CD4-positive, CD25-positive, alpha-beta regulatory T cell (primary cell): ENCODE measurements around the gene CCDC6. TPM values are rescaled to one million over a fixed set of nuclear protein-coding genes. Genes with fewer than 3 reads are reported as not detected.
"Not testable (repeated sequence)": the region's sequence is repeated elsewhere in the genome, so short reads cannot be mapped to it uniquely, and the experiment has no call there.

Source experiments
- ATAC-seq, 2 donors: fragments of 150-1000 bp; cut with Tn5 transposase; one replicate each; pipeline ENCODE4 v1.10.0; 2021; ENCODE audit warnings: low read depth in 2 of 2, moderate number of reproducible peaks in 2 of 2, moderate library complexity in 1 of 2
- DNase-seq, 3 donors: peaks; one replicate each; pipeline versions ENCODE4 v3.0.0 to v3.0.0-alpha.2; 2012 to 2022; ENCODE audit warnings: mixed read lengths in 1 of 3
- H3K27ac ChIP-seq: one replicate; pipeline ENCODE4 v1.7.0; 2013; ENCODE audit warnings: mild to moderate bottlenecking, low read length; ENCODE audit not compliant: insufficient read depth, poor library complexity, severe bottlenecking
- H3K27me3 ChIP-seq: one replicate; pipeline ENCODE4 v1.7.0; 2013; ENCODE audit warnings: low read length; ENCODE audit not compliant: control insufficient read depth, insufficient read depth
- H3K36me3 ChIP-seq: one replicate; pipeline ENCODE4 v1.7.0; 2013; ENCODE audit warnings: mild to moderate bottlenecking, low read length, moderate library complexity; ENCODE audit not compliant: control insufficient read depth, insufficient read depth
- H3K4me1 ChIP-seq: 2 replicates; pipeline ENCODE4 v1.7.0; 2013; ENCODE audit warnings: mild to moderate bottlenecking, low read length; ENCODE audit not compliant: insufficient read depth, control insufficient read depth, poor library complexity, severe bottlenecking
- H3K4me3 ChIP-seq: one replicate; pipeline ENCODE4 v1.7.0; 2013; ENCODE audit warnings: low read depth, mild to moderate bottlenecking, low read length, moderate library complexity
- H3K9me3 ChIP-seq, 2 experiments: 1 replicate in 1 of 2; 2 replicates in 1 of 2; pipeline ENCODE4 v1.7.0; 2013; ENCODE audit warnings: low read length in 2 of 2, mild to moderate bottlenecking in 1 of 2, moderate library complexity in 1 of 2; ENCODE audit not compliant: control insufficient read depth in 2 of 2
- H3K27ac Mint-ChIP-seq, 3 donors: one replicate each; pipeline ENCODE4 v1.8.0; 2020 to 2022; ENCODE audit warnings: mild to moderate bottlenecking in 3 of 3, mixed read lengths in 3 of 3, moderate library complexity in 2 of 3
- H3K27me3 Mint-ChIP-seq: one replicate; pipeline ENCODE4 v1.8.0; 2022; ENCODE audit warnings: mild to moderate bottlenecking, mixed read lengths
- H3K36me3 Mint-ChIP-seq: one replicate; pipeline ENCODE4 v1.8.0; 2020; ENCODE audit warnings: mixed read lengths
- H3K4me1 Mint-ChIP-seq, 4 donors: one replicate each; pipeline ENCODE4 v1.8.0; 2020 to 2022; ENCODE audit warnings: mixed read lengths in 4 of 4, mild to moderate bottlenecking in 1 of 4
- H3K4me3 Mint-ChIP-seq, 4 donors: one replicate each; pipeline ENCODE4 v1.8.0; 2020 to 2022; ENCODE audit warnings: mild to moderate bottlenecking in 4 of 4, mixed read lengths in 4 of 4, moderate library complexity in 3 of 4
- H3K9me3 Mint-ChIP-seq, 7 donors: one replicate each; pipeline ENCODE4 v1.8.0; 2020 to 2022; ENCODE audit warnings: mixed read lengths in 7 of 7, mild to moderate bottlenecking in 3 of 7, moderate library complexity in 2 of 7
- polyA plus RNA-seq, 4 donors: library from polyadenylated mRNA; unstranded; fragments of 300-500 nt; fragmentation: Illumina TruSeq; gene quantifications; one replicate each; pipeline ENCODE4 v1.2.3, GENCODE V29; 2021
- total RNA-seq: library from RNA; stranded (reverse); gene quantifications from one replicate; pipeline ENCODE4 v1.2.3, GENCODE V29; 2022

CCDC6 gene
- total RNA-seq, result 24.8 TPM
- 1 to 10 TPM; 4.4 to 5.1 (median 4.8) TPM for polyA plus RNA-seq

DNA sequence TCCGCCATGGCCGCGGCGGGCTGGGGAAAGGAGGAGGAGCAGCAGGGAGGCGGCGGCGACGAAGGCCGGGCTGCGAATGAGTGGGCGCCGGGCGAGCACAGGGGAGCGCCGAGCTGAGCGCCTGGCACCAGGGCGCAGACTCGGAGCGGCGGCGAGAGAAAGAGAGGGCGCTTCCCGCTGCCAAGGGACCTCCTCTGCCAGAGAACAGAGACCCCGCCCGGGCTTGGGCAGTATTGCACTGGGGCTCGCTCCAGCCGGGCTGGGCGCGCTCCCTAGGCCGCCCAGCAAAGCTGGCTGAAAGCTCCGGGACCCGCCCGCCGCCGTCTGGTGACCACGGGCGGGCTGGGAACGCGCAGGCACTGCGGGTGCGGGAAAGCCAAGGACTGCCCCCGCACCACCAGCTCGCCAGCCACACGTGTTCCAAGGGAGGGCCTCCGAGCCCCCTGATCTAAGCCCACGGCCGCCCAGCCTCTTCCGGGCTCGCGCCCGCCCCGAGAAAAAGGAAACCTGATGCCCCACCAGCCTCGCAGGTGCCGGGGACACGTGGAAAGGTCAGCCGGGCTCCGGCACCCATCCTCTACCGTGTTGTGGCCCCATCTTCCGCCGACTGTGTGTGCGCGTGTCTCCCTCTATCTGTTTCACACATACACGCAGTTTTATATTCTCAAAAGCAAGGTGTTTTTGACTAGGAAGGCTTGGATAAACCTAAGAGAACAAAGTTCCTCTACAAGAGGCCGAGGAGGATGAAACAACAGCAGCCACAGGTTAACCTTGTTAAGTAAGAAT, at the start of gene CCDC6:
Gene CCDC6, minus strand, starts transcription at position 140 of the 786 bp plus-strand sequence. Its CDS starts 132 bp downstream, at position 8.
- Histone ChIP-seq H3K9me3 (no peaks in the 10 kb centered on the region), H3K4me3 (peak within 1 kb of the TSS; percentile 97), H3K36me3 (peaks cover 5% of the 10 kb centered on the region), H3K27ac (peak within 1 kb of the TSS; percentile 83), H3K4me1 (peaks cover 44% of the 10 kb centered on the region), H3K27me3 (no peaks in the 10 kb centered on the region)
- Mint-ChIP-seq H3K27ac (peak within 1 kb of the TSS; percentile 91 to 98 (median 98)), H3K27me3 (no peaks in the 10 kb centered on the region), H3K36me3 (no peaks in the 10 kb centered on the region), H3K9me3 (peaks cover 0 to 3% (median 0%) of the 10 kb centered on the region in 7 donors), H3K4me1 (peaks cover 46 to 63% (median 53%) of the 10 kb centered on the region in 4 donors), H3K4me3 (peak within 1 kb of the TSS; percentile 93 to 98 (median 96))
- peak; percentile 88 to 89 for ATAC-seq
- DNase-seq, result peak; percentile 82 to 95 (median 91)

DNA sequence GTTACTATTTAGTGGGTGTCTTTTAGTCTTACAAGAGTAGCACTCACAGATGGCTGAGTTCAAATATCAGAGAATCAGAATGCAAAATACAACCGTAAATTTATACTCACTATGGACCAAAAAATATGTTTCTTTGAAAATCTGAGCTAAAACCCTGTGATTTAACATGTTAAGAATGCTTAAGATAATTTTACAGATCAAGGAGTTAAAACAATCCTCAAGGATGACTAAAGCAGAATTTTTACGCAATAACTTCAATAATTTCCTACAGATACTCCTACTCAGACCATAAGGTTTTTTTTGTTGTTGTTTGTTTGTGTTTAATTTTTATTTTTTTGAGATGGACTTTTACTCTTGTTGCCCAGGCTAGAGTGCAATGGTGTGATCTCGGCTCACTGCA, 47.9 kb upstream of the CCDC6 start:
- Histone ChIP-seq H3K27ac (no peak overlapping the region), H3K27me3 (peaks cover 3% of the 10 kb centered on the region), H3K36me3 (no peaks in the 10 kb centered on the region), H3K4me1 (no peaks in the 10 kb centered on the region), H3K4me3 (no peak overlapping the region), H3K9me3 (no peaks in the 10 kb centered on the region)
- DNase-seq (no peak), ATAC-seq (no peak)
- peaks cover 0 to 3% (median 0%) of the 10 kb centered on the region in 7 donors for H3K9me3 Mint-ChIP-seq
- H3K4me3 Mint-ChIP-seq, result no peak overlapping the region
- H3K27ac Mint-ChIP-seq, result no peak overlapping the region
- peaks cover 0 to 3% (median 0%) of the 10 kb centered on the region in 4 donors for H3K4me1 Mint-ChIP-seq
- peaks cover 7% of the 10 kb centered on the region for H3K27me3 Mint-ChIP-seq
- no peaks in the 10 kb centered on the region for H3K36me3 Mint-ChIP-seq

DNA sequence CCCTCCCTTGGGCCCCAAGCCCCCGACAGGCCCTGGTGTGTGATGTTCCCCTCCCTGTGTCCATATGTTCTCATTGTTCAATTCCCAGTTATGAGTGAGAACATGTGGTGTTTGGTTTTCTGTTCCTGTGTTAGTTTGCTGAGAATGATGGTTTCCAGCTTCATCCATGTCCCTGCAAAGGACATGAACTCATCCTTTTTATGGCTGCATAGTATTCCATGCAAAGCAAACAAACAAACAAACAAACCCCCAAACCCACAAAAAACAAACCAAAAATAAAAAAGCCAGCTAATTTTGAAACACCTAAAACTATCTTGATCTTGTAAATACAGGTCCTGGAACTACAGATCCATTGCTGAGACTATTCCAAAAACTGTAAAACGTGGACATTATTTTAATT, 47.4 kb upstream of the CCDC6 start:
- not testable (repeated sequence) for H3K27ac ChIP-seq, H3K27me3 ChIP-seq, H3K4me1 ChIP-seq, ATAC-seq, H3K4me1 Mint-ChIP-seq, H3K4me3 Mint-ChIP-seq, H3K9me3 ChIP-seq, H3K27ac Mint-ChIP-seq, H3K36me3 Mint-ChIP-seq, DNase-seq, H3K4me3 ChIP-seq, H3K36me3 ChIP-seq, H3K9me3 Mint-ChIP-seq
- H3K27me3 Mint-ChIP-seq, result peaks cover 13% of the 10 kb centered on the region

DNA sequence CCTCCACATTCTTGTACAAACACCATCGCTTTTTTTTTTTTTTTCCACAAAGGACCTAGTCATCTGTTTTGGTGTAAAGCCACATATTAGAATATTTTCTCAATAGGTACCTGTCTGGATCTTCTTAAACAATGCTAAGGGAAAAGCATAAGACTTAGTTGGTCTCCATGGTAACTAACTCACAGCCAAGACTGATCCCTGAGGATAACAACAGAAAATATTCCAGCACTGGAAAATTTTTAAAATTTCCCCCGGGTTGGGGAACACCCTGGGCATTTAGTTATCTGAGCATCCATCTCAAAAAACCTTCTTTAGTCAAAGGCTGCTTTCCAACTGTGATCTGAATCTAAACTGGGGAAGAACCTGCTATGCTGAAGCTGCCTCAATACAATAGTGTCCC, 43.7 kb upstream of the CCDC6 start:
- H3K27ac Mint-ChIP-seq, result no peak overlapping the region
- no peak for DNase-seq
- H3K36me3 Mint-ChIP-seq, result no peaks in the 10 kb centered on the region
- Histone ChIP-seq H3K9me3 (no peaks in the 10 kb centered on the region), H3K4me3 (no peak overlapping the region), H3K27ac (no peak overlapping the region), H3K27me3 (peaks cover 3% of the 10 kb centered on the region), H3K4me1 (no peaks in the 10 kb centered on the region), H3K36me3 (no peaks in the 10 kb centered on the region)
- H3K4me3 Mint-ChIP-seq, result no peak overlapping the region
- no peak for ATAC-seq
- H3K4me1 Mint-ChIP-seq, result peaks cover 0 to 6% (median 0%) of the 10 kb centered on the region in 4 donors
- H3K9me3 Mint-ChIP-seq, result peaks cover 0 to 5% (median 0%) of the 10 kb centered on the region in 7 donors
- H3K27me3 Mint-ChIP-seq, result peaks cover 18% of the 10 kb centered on the region

DNA sequence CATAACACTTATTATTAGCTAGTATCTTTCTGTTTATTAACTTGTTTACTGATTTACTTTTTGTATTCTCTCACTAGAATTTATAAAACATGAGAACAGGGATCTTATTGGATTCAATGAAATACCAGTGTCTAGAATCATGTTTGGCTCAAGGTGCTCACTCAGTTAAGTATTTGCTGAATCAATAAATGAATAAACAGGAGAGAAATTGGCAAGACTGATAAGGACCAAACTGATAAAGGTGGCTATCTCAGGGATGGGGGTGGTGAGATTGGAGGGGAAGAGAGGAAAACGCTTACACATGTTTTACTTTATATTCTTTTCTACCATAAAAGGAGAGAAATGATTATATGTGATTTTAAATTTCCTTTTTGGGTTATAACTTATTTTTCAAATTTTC, 43.3 kb upstream of the CCDC6 start:
- peaks cover 0 to 6% (median 0%) of the 10 kb centered on the region in 4 donors for H3K4me1 Mint-ChIP-seq
- Histone ChIP-seq H3K27ac (no peak overlapping the region), H3K9me3 (no peaks in the 10 kb centered on the region), H3K4me1 (no peaks in the 10 kb centered on the region), H3K36me3 (no peaks in the 10 kb centered on the region), H3K4me3 (no peak overlapping the region), H3K27me3 (peaks cover 3% of the 10 kb centered on the region)
- no peak overlapping the region for H3K4me3 Mint-ChIP-seq
- ATAC-seq, result no peak
- no peaks in the 10 kb centered on the region for H3K36me3 Mint-ChIP-seq
- no peak overlapping the region for H3K27ac Mint-ChIP-seq
- DNase-seq, result no peak
- peaks cover 16% of the 10 kb centered on the region for H3K27me3 Mint-ChIP-seq
- peaks cover 0 to 5% (median 0%) of the 10 kb centered on the region in 7 donors for H3K9me3 Mint-ChIP-seq

DNA sequence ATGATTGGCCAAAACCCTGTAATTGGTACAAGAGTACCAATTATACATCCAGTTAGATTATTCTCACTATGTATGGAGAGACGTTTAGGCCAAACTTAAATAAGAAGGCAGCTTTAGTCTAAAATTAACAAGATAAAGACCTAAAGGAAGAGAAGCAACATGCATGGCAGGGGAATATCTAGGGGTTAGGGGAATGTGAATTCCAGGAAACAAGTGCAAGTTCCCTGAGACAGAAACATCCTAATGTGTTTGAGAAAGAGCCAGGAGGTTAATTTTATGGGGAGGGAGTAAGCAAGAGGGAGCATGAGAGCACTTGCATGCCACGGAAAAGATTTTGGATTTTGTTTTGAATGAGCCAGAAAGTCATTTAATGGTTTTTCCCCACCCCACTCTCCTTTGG, 39.6 kb upstream of the CCDC6 start:
- no peak for DNase-seq
- Histone ChIP-seq H3K27me3 (no peaks in the 10 kb centered on the region), H3K36me3 (no peaks in the 10 kb centered on the region), H3K4me3 (no peak overlapping the region), H3K9me3 (no peaks in the 10 kb centered on the region), H3K4me1 (no peaks in the 10 kb centered on the region), H3K27ac (no peak overlapping the region)
- peaks cover 0 to 6% (median 0%) of the 10 kb centered on the region in 4 donors for H3K4me1 Mint-ChIP-seq
- ATAC-seq, result no peak
- H3K4me3 Mint-ChIP-seq, result no peak overlapping the region
- H3K36me3 Mint-ChIP-seq, result no peaks in the 10 kb centered on the region
- peaks cover 0 to 3% (median 0%) of the 10 kb centered on the region in 7 donors for H3K9me3 Mint-ChIP-seq
- H3K27me3 Mint-ChIP-seq, result peaks cover 15% of the 10 kb centered on the region
- no peak overlapping the region for H3K27ac Mint-ChIP-seq

DNA sequence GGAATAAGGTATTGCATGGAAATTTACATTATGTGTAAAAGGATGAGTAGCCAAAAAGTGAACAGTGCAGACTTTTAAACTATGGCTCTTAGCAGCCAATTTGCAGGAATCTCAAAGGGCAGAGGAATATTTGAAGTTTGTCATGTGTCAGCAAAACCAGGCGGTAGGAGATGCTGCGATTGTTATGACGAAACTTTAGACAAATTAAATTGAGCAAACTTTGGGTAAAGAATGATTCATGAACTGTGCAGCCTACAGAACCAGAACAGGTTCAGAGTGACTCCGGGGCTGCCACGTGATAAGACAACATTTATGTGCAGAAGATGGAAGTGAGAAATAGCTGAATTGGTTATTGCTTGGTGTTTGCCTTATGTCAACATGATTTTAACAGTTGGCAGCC, 39.2 kb upstream of the CCDC6 start:
- H3K36me3 ChIP-seq, result no peaks in the 10 kb centered on the region
- H3K27me3 ChIP-seq, result no peaks in the 10 kb centered on the region
- DNase-seq (no peak), ATAC-seq (no peak)
- Mint-ChIP-seq H3K36me3 (no peaks in the 10 kb centered on the region), H3K4me3 (no peak overlapping the region), H3K27ac (no peak overlapping the region), H3K27me3 (peaks cover 15% of the 10 kb centered on the region), H3K4me1 (peaks cover 0 to 6% (median 0%) of the 10 kb centered on the region in 4 donors), H3K9me3 (peaks cover 0 to 3% (median 0%) of the 10 kb centered on the region in 7 donors)
- H3K4me1 ChIP-seq, result no peaks in the 10 kb centered on the region
- no peak overlapping the region for H3K4me3 ChIP-seq
- H3K27ac ChIP-seq, result no peak overlapping the region
- H3K9me3 ChIP-seq, result no peaks in the 10 kb centered on the region
